GM23338 (cell line): ENCODE results near the gene CFI. TPM values are rescaled to one million over a fixed set of nuclear protein-coding genes. Genes with fewer than 3 reads are reported as not detected.

ENCODE experiments used
- ATAC-seq: fragments of 200-7000 bp; cut with Tn5 transposase; 3 replicates; pipeline ENCODE4 v1.9.1; 2020
- DNase-seq: peaks from one replicate; pipeline ENCODE4 v3.0.0-alpha.2; 2015; ENCODE audit warnings: low spot score
- H2AFZ ChIP-seq: fragments of 200-600 bp; sonication (generic); 2 replicates; pipeline ENCODE4 v1.8.0; 2016; ENCODE audit warnings: antibody characterized with exemption, mild to moderate bottlenecking, moderate library complexity
- H3F3A ChIP-seq: fragments of 200-600 bp; sonication (generic); replicated peaks from 2 replicates; pipeline ENCODE4 v1.8.0; 2017; ENCODE audit warnings: antibody characterized with exemption, mixed run types, low read depth
- H3K27ac ChIP-seq: fragments of 200-600 bp; sonication (generic); 2 replicates; pipeline ENCODE4 v1.6.1; 2016; ENCODE audit warnings: low read depth
- H3K27me3 ChIP-seq: fragments of 200-600 bp; sonication (generic); 2 replicates; pipeline ENCODE4 v1.8.0; 2016; ENCODE audit warnings: mild to moderate bottlenecking, mixed run types, moderate library complexity; ENCODE audit not compliant: insufficient read depth
- H3K36me3 ChIP-seq: fragments of 200-600 bp; sonication (generic); 2 replicates; pipeline ENCODE4 v1.8.0; 2016; ENCODE audit warnings: mild to moderate bottlenecking; ENCODE audit not compliant: insufficient read depth
- H3K4me1 ChIP-seq: fragments of 200-600 bp; sonication (generic); 2 replicates; pipeline ENCODE4 v1.8.0; 2016; ENCODE audit warnings: mild to moderate bottlenecking, moderate library complexity; ENCODE audit not compliant: insufficient read depth
- H3K4me2 ChIP-seq: fragments of 200-600 bp; sonication (generic); 2 replicates; pipeline ENCODE4 v1.7.1; 2017; ENCODE audit warnings: mixed run types
- H3K4me3 ChIP-seq: fragments of 200-600 bp; sonication (generic); 2 replicates; pipeline ENCODE4 v1.6.1; 2016; ENCODE audit warnings: mixed run types
- H3K79me2 ChIP-seq: fragments of 200-600 bp; sonication (generic); replicated peaks from 2 replicates; pipeline ENCODE4 v1.8.0; 2017; ENCODE audit warnings: mild to moderate bottlenecking; ENCODE audit not compliant: insufficient read depth
- H3K9me2 ChIP-seq: fragments of 200-600 bp; sonication (generic); 2 replicates; pipeline ENCODE4 v1.8.0; 2017; ENCODE audit not compliant: insufficient read depth
- H4K20me1 ChIP-seq: fragments of 200-600 bp; sonication (generic); replicated peaks from 2 replicates; pipeline ENCODE4 v1.8.0; 2017; ENCODE audit warnings: mild to moderate bottlenecking; ENCODE audit not compliant: insufficient read depth
- H3K27ac Mint-ChIP-seq: 2 replicates; pipeline ENCODE4 v1.8.0; 2020; ENCODE audit warnings: inconsistent platforms, mild to moderate bottlenecking, moderate library complexity, mixed read lengths
- H3K27me3 Mint-ChIP-seq: 3 replicates; pipeline ENCODE4 v1.8.0; 2022; ENCODE audit warnings: low read depth, mild to moderate bottlenecking, moderate library complexity, mixed read lengths, inconsistent platforms; ENCODE audit not compliant: insufficient read depth, poor library complexity
- H3K36me3 Mint-ChIP-seq: 3 replicates; pipeline ENCODE4 v1.8.0; 2021; ENCODE audit warnings: low read depth, mild to moderate bottlenecking, inconsistent platforms, moderate library complexity, mixed read lengths
- H3K4me1 Mint-ChIP-seq: 3 replicates; pipeline ENCODE4 v1.8.0; 2020; ENCODE audit warnings: mild to moderate bottlenecking, inconsistent platforms, mixed read lengths
- H3K4me3 Mint-ChIP-seq: 3 replicates; pipeline ENCODE4 v1.8.0; 2021; ENCODE audit warnings: moderate library complexity, mild to moderate bottlenecking, inconsistent platforms, mixed read lengths
- H3K9me3 Mint-ChIP-seq: 3 replicates; pipeline ENCODE4 v1.8.0; 2020; ENCODE audit warnings: moderate library complexity, mild to moderate bottlenecking, inconsistent platforms, mixed read lengths
- ETS1 ChIP-seq: IDR thresholded peaks from 2 replicates; pipeline ENCODE4 v1.6.1; 2016; ENCODE audit warnings: antibody characterized with exemption
- EZH2phosphoT487 ChIP-seq: fragments of 200-600 bp; sonication (generic); IDR thresholded peaks from one replicate; pipeline ENCODE4 v1.8.1; 2018; ENCODE audit warnings: antibody characterized with exemption; ENCODE audit not compliant: unreplicated experiment
- JUNB ChIP-seq: IDR thresholded peaks from one replicate; pipeline ENCODE4 v1.6.1; 2016; ENCODE audit warnings: antibody characterized with exemption; ENCODE audit not compliant: unreplicated experiment
- NANOG ChIP-seq: IDR thresholded peaks from 2 replicates; pipeline ENCODE4 v1.6.1; 2016; ENCODE audit warnings: antibody characterized with exemption, borderline replicate concordance
- POLR2AphosphoS5 ChIP-seq: IDR thresholded peaks from 2 replicates; pipeline ENCODE4 v1.6.1; 2016; ENCODE audit warnings: antibody characterized with exemption, low read depth
- STAT1 ChIP-seq: IDR thresholded peaks from one replicate; pipeline ENCODE4 v1.6.1; 2016; ENCODE audit warnings: antibody characterized with exemption; ENCODE audit not compliant: unreplicated experiment
- ZNF114 ChIP-seq: fragments of 250-450 bp; sonication (Bioruptor Pico); IDR thresholded peaks from 2 replicates; pipeline ENCODE4 v1.5.0; 2020; ENCODE audit warnings: mild to moderate bottlenecking, moderate library complexity
- polyA plus RNA-seq: library from polyadenylated mRNA; unstranded; fragments of >200 nt; fragmentation: Nextera tagmentation; extraction: Ambion mirVana; gene quantifications from 2 replicates; pipeline ENCODE4 v1.2.1, GENCODE V29; 2016
- total RNA-seq: library from RNA; depleted of rRNA; stranded (reverse); fragments of >200 nt; shearing (Covaris generic); gene quantifications from 2 replicates; pipeline ENCODE4 v1.2.3, GENCODE V29; 2014
- TF ChIP-seq, protein P1 (sequence below): IDR thresholded peaks from one replicate; pipeline ENCODE4 v1.6.1; 2018; ENCODE audit warnings: antibody characterized with exemption; ENCODE audit not compliant: unreplicated experiment
- TF ChIP-seq, protein P2 (sequence below), 2 experiments: fragments of 200-600 bp in 1 of 2; sonication (generic) in 1 of 2; conservative IDR thresholded peaks; 2 replicates each; pipeline versions ENCODE4 v1.5.1 to v1.6.1; 2016 to 2017; ENCODE audit warnings: antibody characterized with exemption in 2 of 2, low read depth in 2 of 2, mild to moderate bottlenecking in 2 of 2, moderate library complexity in 1 of 2

Gene CFI
- total and polyA plus RNA-seq, 2 experiments from 2014 or later: not detected

DNA sequence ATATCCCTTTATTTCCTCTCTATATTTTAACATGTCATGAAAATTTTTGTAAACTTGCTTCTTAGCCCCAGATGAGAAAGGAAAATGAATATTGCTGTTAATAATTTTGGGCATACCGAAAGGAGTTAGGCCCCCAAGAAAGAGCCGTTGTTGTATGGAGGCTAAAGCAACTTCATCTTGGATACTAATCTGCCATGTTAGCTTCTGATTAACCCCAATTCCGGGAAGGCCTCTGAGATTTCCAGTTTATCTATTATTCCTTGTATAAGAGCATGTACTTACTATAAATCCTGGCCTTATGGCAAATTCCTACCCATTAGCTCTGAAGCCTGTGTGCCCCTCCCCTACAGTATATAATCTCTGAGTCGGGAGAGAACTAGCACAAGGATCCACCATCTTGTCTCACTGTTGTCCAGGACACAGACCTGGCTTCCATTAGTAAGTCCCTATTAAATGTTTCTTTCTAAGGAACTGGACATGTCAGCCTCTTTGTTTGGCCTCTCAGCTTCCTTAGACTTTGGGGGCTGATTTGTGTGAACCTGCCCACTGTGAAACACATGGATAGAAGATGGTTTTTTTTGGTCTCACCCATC is 51.1 kb downstream of the CFI start:
- H2AFZ ChIP-seq: 0 out of 2 replicates have a peak overlapping the region, but pooled peaks have one; percentile 52
- no peaks in the 10 kb centered on the region for H3K36me3 Mint-ChIP-seq
- H3K27ac Mint-ChIP-seq: no peak overlapping the region
- no peak overlapping the region for H3K27ac ChIP-seq
- no peak overlapping the region for H3K4me2 ChIP-seq
- H3K9me2 ChIP-seq: no peaks in the 10 kb centered on the region
- ATAC-seq (no peak), DNase-seq (no peak)
- no peak overlapping the region for H3K4me3 Mint-ChIP-seq
- no peaks in the 10 kb centered on the region for H3F3A ChIP-seq
- H3K4me1 Mint-ChIP-seq: peaks cover 5% of the 10 kb centered on the region; the same call in 2 of the 3 replicates
- H3K27me3 ChIP-seq: no peaks in the 10 kb centered on the region
- H3K36me3 ChIP-seq: no peaks in the 10 kb centered on the region
- peaks cover 3% of the 10 kb centered on the region for H3K27me3 Mint-ChIP-seq
- H3K79me2 ChIP-seq: no peaks in the 10 kb centered on the region
- TF ChIP-seq POLR2AphosphoS5: no peak
- no peak for TF ChIP-seq ZNF114 (CRISPR knock-in tag)
- no peak for TF ChIP-seq ETS1
- no peak overlapping the region for H3K4me3 ChIP-seq
- H3K4me1 ChIP-seq: no peaks in the 10 kb centered on the region
- H3K9me3 Mint-ChIP-seq: no peaks in the 10 kb centered on the region
- no peaks in the 10 kb centered on the region for H4K20me1 ChIP-seq

DNA sequence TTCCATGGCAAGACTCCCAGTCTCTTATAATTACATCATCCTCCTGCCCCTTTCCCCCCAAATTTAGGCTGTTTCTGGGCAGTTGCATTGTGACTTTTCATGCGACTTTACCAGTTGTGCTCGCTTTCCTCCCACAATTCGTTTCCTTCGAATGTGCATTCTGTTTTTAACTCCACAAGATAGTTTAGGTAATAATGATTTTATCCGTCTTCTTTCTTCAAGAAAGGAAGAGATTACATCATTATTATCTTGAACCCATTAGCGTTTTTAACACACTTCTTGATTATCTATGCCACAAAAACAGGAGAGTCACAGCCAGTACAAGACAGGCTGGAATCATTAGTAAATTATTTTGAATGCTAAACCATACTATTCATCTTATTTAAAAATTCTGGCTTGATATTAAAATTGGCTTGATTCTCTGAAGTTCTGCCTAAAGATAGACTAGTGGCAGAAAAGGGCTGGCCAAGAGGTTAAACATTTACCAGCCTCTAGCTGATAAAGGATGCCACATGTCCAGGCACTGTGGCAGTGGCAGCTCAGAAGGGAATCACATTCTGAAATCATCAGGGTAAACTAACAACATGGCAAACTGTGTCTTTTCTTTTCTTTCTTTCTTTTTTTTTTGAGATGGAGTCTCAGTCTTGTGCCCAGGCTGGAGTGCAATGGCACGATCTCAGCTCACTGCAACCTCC is 52.3 kb downstream of the CFI start:
- H3K36me3 ChIP-seq: no peaks in the 10 kb centered on the region
- peak overlapping the region; percentile 84; the same call in 1 of the 2 replicates for H2AFZ ChIP-seq
- TF ChIP-seq JUNB (no peak), EZH2phosphoT487 (no peak), NANOG (no peak), ZNF114 (CRISPR knock-in tag) (no peak), STAT1 (no peak), POLR2AphosphoS5 (no peak)
- TF ChIP-seq, protein P1, sequence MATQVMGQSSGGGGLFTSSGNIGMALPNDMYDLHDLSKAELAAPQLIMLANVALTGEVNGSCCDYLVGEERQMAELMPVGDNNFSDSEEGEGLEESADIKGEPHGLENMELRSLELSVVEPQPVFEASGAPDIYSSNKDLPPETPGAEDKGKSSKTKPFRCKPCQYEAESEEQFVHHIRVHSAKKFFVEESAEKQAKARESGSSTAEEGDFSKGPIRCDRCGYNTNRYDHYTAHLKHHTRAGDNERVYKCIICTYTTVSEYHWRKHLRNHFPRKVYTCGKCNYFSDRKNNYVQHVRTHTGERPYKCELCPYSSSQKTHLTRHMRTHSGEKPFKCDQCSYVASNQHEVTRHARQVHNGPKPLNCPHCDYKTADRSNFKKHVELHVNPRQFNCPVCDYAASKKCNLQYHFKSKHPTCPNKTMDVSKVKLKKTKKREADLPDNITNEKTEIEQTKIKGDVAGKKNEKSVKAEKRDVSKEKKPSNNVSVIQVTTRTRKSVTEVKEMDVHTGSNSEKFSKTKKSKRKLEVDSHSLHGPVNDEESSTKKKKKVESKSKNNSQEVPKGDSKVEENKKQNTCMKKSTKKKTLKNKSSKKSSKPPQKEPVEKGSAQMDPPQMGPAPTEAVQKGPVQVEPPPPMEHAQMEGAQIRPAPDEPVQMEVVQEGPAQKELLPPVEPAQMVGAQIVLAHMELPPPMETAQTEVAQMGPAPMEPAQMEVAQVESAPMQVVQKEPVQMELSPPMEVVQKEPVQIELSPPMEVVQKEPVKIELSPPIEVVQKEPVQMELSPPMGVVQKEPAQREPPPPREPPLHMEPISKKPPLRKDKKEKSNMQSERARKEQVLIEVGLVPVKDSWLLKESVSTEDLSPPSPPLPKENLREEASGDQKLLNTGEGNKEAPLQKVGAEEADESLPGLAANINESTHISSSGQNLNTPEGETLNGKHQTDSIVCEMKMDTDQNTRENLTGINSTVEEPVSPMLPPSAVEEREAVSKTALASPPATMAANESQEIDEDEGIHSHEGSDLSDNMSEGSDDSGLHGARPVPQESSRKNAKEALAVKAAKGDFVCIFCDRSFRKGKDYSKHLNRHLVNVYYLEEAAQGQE: no peak
- TF ChIP-seq, protein P2, sequence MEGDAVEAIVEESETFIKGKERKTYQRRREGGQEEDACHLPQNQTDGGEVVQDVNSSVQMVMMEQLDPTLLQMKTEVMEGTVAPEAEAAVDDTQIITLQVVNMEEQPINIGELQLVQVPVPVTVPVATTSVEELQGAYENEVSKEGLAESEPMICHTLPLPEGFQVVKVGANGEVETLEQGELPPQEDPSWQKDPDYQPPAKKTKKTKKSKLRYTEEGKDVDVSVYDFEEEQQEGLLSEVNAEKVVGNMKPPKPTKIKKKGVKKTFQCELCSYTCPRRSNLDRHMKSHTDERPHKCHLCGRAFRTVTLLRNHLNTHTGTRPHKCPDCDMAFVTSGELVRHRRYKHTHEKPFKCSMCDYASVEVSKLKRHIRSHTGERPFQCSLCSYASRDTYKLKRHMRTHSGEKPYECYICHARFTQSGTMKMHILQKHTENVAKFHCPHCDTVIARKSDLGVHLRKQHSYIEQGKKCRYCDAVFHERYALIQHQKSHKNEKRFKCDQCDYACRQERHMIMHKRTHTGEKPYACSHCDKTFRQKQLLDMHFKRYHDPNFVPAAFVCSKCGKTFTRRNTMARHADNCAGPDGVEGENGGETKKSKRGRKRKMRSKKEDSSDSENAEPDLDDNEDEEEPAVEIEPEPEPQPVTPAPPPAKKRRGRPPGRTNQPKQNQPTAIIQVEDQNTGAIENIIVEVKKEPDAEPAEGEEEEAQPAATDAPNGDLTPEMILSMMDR (conservative IDR thresholded peaks at IDR 0.05; ENCODE audit: low read depth in 2 of 2): no peak

More for the DNA sequence above, 52.3 kb downstream of the CFI start:
- Histone ChIP-seq H3K27ac (no peak overlapping the region), H3F3A (no peaks in the 10 kb centered on the region), H3K4me2 (no peak overlapping the region), H3K4me3 (no peak overlapping the region), H3K4me1 (no peaks in the 10 kb centered on the region), H4K20me1 (no peaks in the 10 kb centered on the region), H3K27me3 (no peaks in the 10 kb centered on the region), H3K79me2 (no peaks in the 10 kb centered on the region), H3K9me2 (no peaks in the 10 kb centered on the region)
- H3K27ac Mint-ChIP-seq: no peak overlapping the region
- H3K9me3 Mint-ChIP-seq: no peaks in the 10 kb centered on the region
- no peak for DNase-seq
- peaks cover 2% of the 10 kb centered on the region for H3K27me3 Mint-ChIP-seq
- no peak for ATAC-seq
- H3K4me3 Mint-ChIP-seq: no peak overlapping the region
- no peaks in the 10 kb centered on the region for H3K36me3 Mint-ChIP-seq
- H3K4me1 Mint-ChIP-seq: peaks cover 5% of the 10 kb centered on the region; the same call in 2 of the 3 replicates
